ENCODE results near the gene DGKI. TPM values are rescaled to one million over a fixed set of nuclear protein-coding genes. Genes with fewer than 3 reads are reported as not detected.
"Not testable (repeated sequence)": the region's sequence is repeated elsewhere in the genome, so short reads cannot be mapped to it uniquely, and the experiment has no call there.

The DGKI gene
- polyA plus RNA-seq, 1 experiment: 1.4 TPM

GRCh38 chr7:137716061-137716460 is 130.7 kb downstream of the DGKI start:
- Histone ChIP-seq H3K27me3 (ENCODE audit: control insufficient read depth, insufficient read depth, low read length) (no peaks in the 10 kb centered on the region), H3K4me3 (ENCODE audit: low read depth, low read length) (no peak overlapping the region), H3K36me3 (ENCODE audit: control insufficient read depth, insufficient read depth, low read length) (no peaks in the 10 kb centered on the region)
- no peak for TF ChIP-seq CTCF (IDR thresholded peaks at IDR 0.05; ENCODE audit: insufficient read depth, low read depth, low read length)
- no peak for DNase-seq (ENCODE audit: low read depth)
- CTCF ChIA-PET: no interaction called here
- POLR2A ChIA-PET: no interaction called here

DNA sequence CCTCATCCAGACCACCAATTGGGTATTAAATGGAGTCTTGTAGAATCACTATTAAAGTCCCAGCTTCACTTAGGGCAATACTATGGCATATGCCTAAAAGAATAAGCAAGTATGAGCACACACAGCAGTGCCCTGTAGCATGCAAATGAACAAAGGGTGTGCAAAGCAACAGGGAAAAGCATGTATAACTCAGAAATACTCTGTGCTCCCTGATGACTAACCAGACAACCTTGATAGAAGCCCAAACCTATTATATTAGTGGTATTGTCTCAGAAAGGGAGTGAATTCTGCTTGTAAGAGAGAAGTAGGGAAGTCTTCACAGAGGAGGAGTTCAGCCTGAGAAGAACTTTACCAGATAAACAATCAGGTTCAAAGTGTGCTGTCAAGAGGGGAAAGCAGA is 131.2 kb downstream of the DGKI start:
- H3K36me3 ChIP-seq (ENCODE audit: control insufficient read depth, insufficient read depth, low read length): no peaks in the 10 kb centered on the region
- no peak for TF ChIP-seq CTCF (IDR thresholded peaks at IDR 0.05; ENCODE audit: insufficient read depth, low read depth, low read length)
- H3K27me3 ChIP-seq (ENCODE audit: control insufficient read depth, insufficient read depth, low read length): no peaks in the 10 kb centered on the region
- CTCF ChIA-PET: interaction anchor here (1.2 kb wide), 1 partner anchor 9 kb away, joined by 3 read pairs; no protein-coding TSS in a partner anchor
- POLR2A ChIA-PET: no interaction called here
- no peak for DNase-seq (ENCODE audit: low read depth)
- H3K4me3 ChIP-seq (ENCODE audit: low read depth, low read length): no peak overlapping the region

GRCh38 chr7:137715121-137715520 is 131.7 kb downstream of the DGKI start:
- Histone ChIP-seq H3K36me3 (ENCODE audit: control insufficient read depth, insufficient read depth, low read length) (no peaks in the 10 kb centered on the region), H3K4me3 (ENCODE audit: low read depth, low read length) (no peak overlapping the region), H3K27me3 (ENCODE audit: control insufficient read depth, insufficient read depth, low read length) (no peaks in the 10 kb centered on the region)
- CTCF ChIA-PET: interaction anchor here (1.2 kb wide), 1 partner anchor 9 kb away, joined by 3 read pairs; no protein-coding TSS in a partner anchor
- DNase-seq (ENCODE audit: low read depth): no peak
- no peak for TF ChIP-seq CTCF (IDR thresholded peaks at IDR 0.05; ENCODE audit: insufficient read depth, low read depth, low read length)
- POLR2A ChIA-PET: no interaction called here

GRCh38 chr7:137706330-137706729 is 140.4 kb downstream of the DGKI start:
- H3K4me3 ChIP-seq (ENCODE audit: low read depth, low read length); POLR2A ChIA-PET; DNase-seq (ENCODE audit: low read depth); H3K27me3 ChIP-seq (ENCODE audit: control insufficient read depth, insufficient read depth, low read length); H3K36me3 ChIP-seq (ENCODE audit: control insufficient read depth, insufficient read depth, low read length): not testable (repeated sequence)
- CTCF ChIA-PET: interaction anchor here (1.0 to 1.2 kb wide), 2 partner anchors 20 to 27 kb away, joined by 3 to 4 read pairs; no protein-coding TSS in a partner anchor

GRCh38 chr7:137704723-137705122 is 142.1 kb downstream of the DGKI start:
- ChIA-PET POLR2A (no interaction called here), CTCF (interaction anchor here (1.4 kb wide), 2 partner anchors 9 to 48 kb away, joined by 3 to 4 read pairs; no protein-coding TSS in a partner anchor)
- DNase-seq (ENCODE audit: low read depth): no peak
- Histone ChIP-seq H3K4me3 (ENCODE audit: low read depth, low read length) (no peak overlapping the region), H3K27me3 (ENCODE audit: control insufficient read depth, insufficient read depth, low read length) (no peaks in the 10 kb centered on the region), H3K36me3 (ENCODE audit: control insufficient read depth, insufficient read depth, low read length) (no peaks in the 10 kb centered on the region)
- TF ChIP-seq CTCF (IDR thresholded peaks at IDR 0.05; ENCODE audit: insufficient read depth, low read depth, low read length): no peak
